SK-N-SH (cell line): Measurements from ENCODE around the gene TMEM95. TPM values are rescaled to one million over a fixed set of nuclear protein-coding genes. Genes with fewer than 3 reads are reported as not detected.
A peak's percentile ranks its signal among the peaks of the same experiment; 100 is the strongest.

ENCODE experiments used
- CTCF ChIA-PET: fragments of 300-600, 350-600 bp; formaldehyde crosslinking; extraction: SDS; loops from one replicate; lab custom pipeline; 2021; lab: Yijun Ruan, JAX
- POLR2A ChIA-PET: fragments of 350-600 bp; sonication (Branson Sonifier 250); formaldehyde crosslinking; extraction: SDS; loops from one replicate; lab custom pipeline; 2020; ENCODE audit warnings: antibody characterized with exemption, inconsistent platforms; lab: Yijun Ruan, JAX
- DNase-seq: peaks from one replicate; pipeline ENCODE4 v3.0.0; 2012
- H2AFZ ChIP-seq: fragments of 200-600 bp; sonication (generic); 2 replicates; pipeline ENCODE4 v1.8.1; 2016; ENCODE audit warnings: antibody characterized with exemption, mild to moderate bottlenecking, low read depth
- H3F3A ChIP-seq: fragments of 200-600 bp; sonication (generic); replicated peaks from 2 replicates; pipeline ENCODE3; 2016; ENCODE audit warnings: antibody characterized with exemption, mild to moderate bottlenecking; ENCODE audit not compliant: insufficient read depth
- H3K27ac ChIP-seq, 2 experiments: fragments of 200-500 bp in 1 of 2; fragments of 200-600 bp in 1 of 2; sonication (Bioruptor generic) in 1 of 2; sonication (generic), shearing (Covaris generic) in 1 of 2; 2 replicates each; pipeline versions ENCODE4 v1.5.1 to v1.6.1; 2014 to 2016; ENCODE audit warnings: low read depth in 2 of 2, inconsistent platforms in 1 of 2, low read length in 1 of 2, mild to moderate bottlenecking in 1 of 2, mixed read lengths in 1 of 2
- H3K27me3 ChIP-seq: fragments of 200-600 bp; sonication (generic), shearing (Covaris generic); 2 replicates; pipeline ENCODE4 v1.6.1; 2016; ENCODE audit warnings: mixed run types; ENCODE audit not compliant: insufficient read depth
- H3K36me3 ChIP-seq, 2 experiments: fragments of 200-500 bp in 1 of 2; fragments of 200-600 bp in 1 of 2; sonication (Bioruptor generic) in 1 of 2; sonication (generic) in 1 of 2; replicated peaks in 1 of 2; 2 replicates each; pipeline versions ENCODE3 to v1.5.1; 2014 to 2016; ENCODE audit warnings: low read length in 1 of 2, mild to moderate bottlenecking in 1 of 2; ENCODE audit not compliant: insufficient read depth in 2 of 2, control insufficient read depth in 1 of 2
- H3K4me1 ChIP-seq, 2 experiments: fragments of 200-500 bp in 1 of 2; fragments of 200-600 bp in 1 of 2; sonication (Bioruptor generic) in 1 of 2; sonication (generic), shearing (Covaris generic) in 1 of 2; 2 replicates each; pipeline versions ENCODE4 v1.5.1 to v1.6.1; 2014 to 2016; ENCODE audit warnings: low read depth in 1 of 2, low read length in 1 of 2, mixed run types in 1 of 2; ENCODE audit not compliant: insufficient read depth in 2 of 2, control insufficient read depth in 1 of 2
- H3K4me2 ChIP-seq: fragments of 200-600 bp; sonication (generic), shearing (Covaris generic); 2 replicates; pipeline ENCODE4 v1.6.1; 2017; ENCODE audit warnings: mixed run types
- H3K4me3 ChIP-seq, 2 experiments: fragments of 200-500 bp in 1 of 2; fragments of 200-600 bp in 1 of 2; sonication (Bioruptor generic) in 1 of 2; sonication (generic), shearing (Covaris generic) in 1 of 2; 2 replicates each; pipeline versions ENCODE4 v1.5.1 to v1.8.1; 2014 to 2016; ENCODE audit warnings: low read depth in 2 of 2, inconsistent platforms in 1 of 2, low read length in 1 of 2, mild to moderate bottlenecking in 1 of 2, mixed read lengths in 1 of 2, moderate library complexity in 1 of 2
- H3K79me2 ChIP-seq: fragments of 200-600 bp; sonication (generic); 2 replicates; pipeline ENCODE4 v1.8.1; 2017; ENCODE audit warnings: mild to moderate bottlenecking; ENCODE audit not compliant: insufficient read depth
- H3K9ac ChIP-seq: fragments of 200-600 bp; sonication (generic); 2 replicates; pipeline ENCODE4 v1.6.1; 2017; ENCODE audit warnings: mixed run types
- H3K9me2 ChIP-seq: fragments of 200-600 bp; sonication (generic); 2 replicates; pipeline ENCODE4 v1.6.1; 2017; ENCODE audit warnings: mixed run types
- H3K9me3 ChIP-seq: fragments of 200-600 bp; sonication (generic); 2 replicates; pipeline ENCODE4 v1.6.1; 2017; ENCODE audit warnings: mixed run types, mild to moderate bottlenecking, moderate library complexity
- H4K20me1 ChIP-seq: fragments of 200-600 bp; sonication (generic); 2 replicates; pipeline ENCODE4 v1.6.1; 2017; ENCODE audit warnings: mild to moderate bottlenecking, mixed run types; ENCODE audit not compliant: insufficient read depth
- CHD2 ChIP-seq: fragments of 150-350 bp; IDR thresholded peaks from 2 replicates; pipeline ENCODE4 v1.6.1; 2018; ENCODE audit warnings: low read length; ENCODE audit not compliant: partially characterized antibody
- ELF1 ChIP-seq: IDR thresholded peaks from 2 replicates; pipeline ENCODE4 v1.4.0; 2012
- EP300 ChIP-seq, 2 experiments: IDR thresholded peaks; 2 replicates each; pipeline versions ENCODE4 v1.4.0 to v1.6.1; 2012; ENCODE audit warnings: borderline replicate concordance in 1 of 2, low read depth in 1 of 2, low read length in 1 of 2
- FOSL2 ChIP-seq: IDR thresholded peaks from 2 replicates; pipeline ENCODE4 v1.4.0; 2012; ENCODE audit warnings: low read depth, mild to moderate bottlenecking, moderate library complexity, borderline replicate concordance
- FOXM1 ChIP-seq: IDR thresholded peaks from 2 replicates; pipeline ENCODE4 v1.4.0; 2012; ENCODE audit warnings: low read depth, mild to moderate bottlenecking
- GABPA ChIP-seq: IDR thresholded peaks from 2 replicates; pipeline ENCODE4 v1.4.0; 2012; ENCODE audit warnings: low read depth, mild to moderate bottlenecking
- GATA2 ChIP-seq: sonication (generic); formaldehyde crosslinking; IDR thresholded peaks from 2 replicates; pipeline ENCODE4 v1.5.0; 2020; ENCODE audit warnings: mild to moderate bottlenecking, missing genetic modification reagents
- IRF3 ChIP-seq: fragments of 150-350 bp; IDR thresholded peaks from 2 replicates; pipeline ENCODE4 v1.6.1; 2016; ENCODE audit warnings: mild to moderate bottlenecking, low read depth, low read length
- JUND ChIP-seq: IDR thresholded peaks from 2 replicates; pipeline ENCODE4 v1.4.0; 2012
- MAX ChIP-seq: IDR thresholded peaks from 2 replicates; pipeline ENCODE4 v1.4.0; 2012; ENCODE audit warnings: low read depth
- MEF2A ChIP-seq: IDR thresholded peaks from 2 replicates; pipeline ENCODE4 v1.4.0; 2012; ENCODE audit warnings: low read depth, borderline replicate concordance
- MXI1 ChIP-seq: IDR thresholded peaks from 2 replicates; pipeline ENCODE4 v1.6.1; 2012; ENCODE audit warnings: mild to moderate bottlenecking, low read depth, low read length, improper control_type of control experiment
- NRF1 ChIP-seq: IDR thresholded peaks from 2 replicates; pipeline ENCODE4 v1.6.1; 2012; ENCODE audit warnings: low read depth, mild to moderate bottlenecking, low read length
- PBX3 ChIP-seq: IDR thresholded peaks from 2 replicates; pipeline ENCODE4; 2012
- POLR2AphosphoS5 ChIP-seq: IDR thresholded peaks from 2 replicates; pipeline ENCODE4 v1.6.1; 2012; ENCODE audit warnings: low read depth, low read length
- RAD21 ChIP-seq: IDR thresholded peaks from 2 replicates; pipeline ENCODE4 v1.6.1; 2012; ENCODE audit warnings: mild to moderate bottlenecking, low read length
- RCOR1 ChIP-seq: fragments of 150-350 bp; IDR thresholded peaks from 2 replicates; pipeline ENCODE4 v1.6.1; 2017; ENCODE audit warnings: antibody characterized with exemption, low read length
- REST ChIP-seq: IDR thresholded peaks from 2 replicates; pipeline ENCODE4 v1.6.1; 2012; ENCODE audit warnings: mild to moderate bottlenecking, low read depth, low read length, moderate library complexity
- SIN3A ChIP-seq: IDR thresholded peaks from 2 replicates; pipeline ENCODE4 v1.6.1; 2012; ENCODE audit warnings: low read depth, mild to moderate bottlenecking, low read length, moderate library complexity, borderline replicate concordance
- SMC3 ChIP-seq: IDR thresholded peaks from 2 replicates; pipeline ENCODE4 v1.6.1; 2012; ENCODE audit warnings: low read depth, low read length, improper control_type of control experiment
- TAF1 ChIP-seq: IDR thresholded peaks from 2 replicates; pipeline ENCODE4 v1.6.1; 2012; ENCODE audit warnings: low read depth, mild to moderate bottlenecking, low read length, moderate library complexity, borderline replicate concordance
- TCF12 ChIP-seq: IDR thresholded peaks from 2 replicates; pipeline ENCODE4 v1.4.0; 2012
- USF1 ChIP-seq: IDR thresholded peaks from 2 replicates; pipeline ENCODE4 v1.4.0; 2012; ENCODE audit warnings: low read depth, borderline replicate concordance
- ZBTB33 ChIP-seq: IDR thresholded peaks from 2 replicates; pipeline ENCODE4 v1.4.0; 2012; ENCODE audit warnings: low read depth, borderline replicate concordance
- WGBS: methylation state at CpG from one replicate; pipeline ENCODE4 v1.1.6; 2017; ENCODE audit warnings: low lambda C conversion rate; 5-methylcytosine and 5-hydroxymethylcytosine counted together
- polyA plus RNA-seq, 3 experiments: library from polyadenylated mRNA; depleted of rRNA; stranded (reverse); fragments of >200 nt; gene quantifications; 2 replicates each; pipeline ENCODE4 v1.2.3, GENCODE V29; 2012

Gene TMEM95
- polyA plus RNA-seq, 1 of the 3 experiments (the other 2 are of a cell fraction), result not detected

GRCh38 chr17:7403977-7404736, 49.2 kb downstream of the TMEM95 start, which contains the start of gene TMEM256:
TMEM256 (minus strand) TSS chr17:7404097; CDS start chr17:7404084, 13 bp downstream.
- WGBS, result under 1% methylated on average over 43 of the region's 49 CpGs
- Histone ChIP-seq H3K4me2 (peak within 1 kb of the TSS; percentile 100), H3K27ac (peak within 1 kb of the TSS; percentile 76 to 91), H2AFZ (peak within 1 kb of the TSS; percentile 85), H3K36me3 (peaks cover 7 to 11% of the 10 kb centered on the region in 2 experiments), H3F3A (peaks cover 23% of the 10 kb centered on the region), H4K20me1 (peaks cover 11% of the 10 kb centered on the region; the same call in 1 of the 2 replicates), H3K4me1 (peaks cover 5 to 21% of the 10 kb centered on the region in 2 experiments; a peak in 2 of 4 replicates), H3K79me2 (peaks cover 49% of the 10 kb centered on the region), H3K4me3 (peak within 1 kb of the TSS; percentile 78 to 91), H3K9me2 (no peaks in the 10 kb centered on the region), H3K9me3 (no peaks in the 10 kb centered on the region), H3K9ac (peak within 1 kb of the TSS; percentile 94), H3K27me3 (no peaks in the 10 kb centered on the region)
- peak; percentile 93 for DNase-seq
- ChIA-PET POLR2A (interaction anchor here (0.5 to 1.5 kb wide), 15 partner anchors 10 to 788 kb away, joined by 3 to 13 read pairs (median 4); partner anchors contain the start of genes FGF11, MPDU1, NEURL4 and PLSCR3), CTCF (interaction anchor here (0.6 to 2.6 kb wide), 5 partner anchors 10 to 74 kb away, joined by 3 to 19 read pairs (median 3); no protein-coding TSS in a partner anchor)
- no peak for TF ChIP-seq GATA2 (CRISPR knock-in tag)
- TF ChIP-seq ZBTB33, result peak; percentile 81
- peak; percentile 93 for TF ChIP-seq POLR2AphosphoS5
- no peak for TF ChIP-seq FOSL2
- TF ChIP-seq FOXM1, result no peak
- TF ChIP-seq MAX, result peak; percentile 53; the same call in 1 of the 2 replicates
- TF ChIP-seq REST, result no peak
- TF ChIP-seq JUND, result no peak
- TF ChIP-seq ELF1, result no peak
- TF ChIP-seq RCOR1, result no peak
- 0 out of 2 replicates have a peak, but pooled peaks have one; percentile 21 for TF ChIP-seq TCF12
- TF ChIP-seq CHD2, result peak; percentile 94
- peak; percentile 85 for TF ChIP-seq TAF1
- TF ChIP-seq NRF1, result no peak
- 0 out of 4 replicates have a peak, but pooled peaks of 1 of the 2 experiments have one; percentile 24 for TF ChIP-seq EP300 (IDR thresholded peaks at IDR 0.05; ENCODE audit: borderline replicate concordance in 1 of 2, low read depth in 1 of 2, low read length in 1 of 2)
- peak; percentile 44; the same call in 1 of the 2 replicates for TF ChIP-seq MXI1
- no peak for TF ChIP-seq USF1
- TF ChIP-seq SMC3, result no peak
- TF ChIP-seq GABPA, result no peak
- TF ChIP-seq MEF2A, result no peak
- TF ChIP-seq RAD21, result no peak
- peak; percentile 12; the same call in 1 of the 2 replicates for TF ChIP-seq SIN3A
- peak; percentile 67; the same call in 1 of the 2 replicates for TF ChIP-seq IRF3
- no peak; the same call in 1 of the 2 replicates for TF ChIP-seq PBX3
